Kidney epithelial cell (primary cell): ENCODE measurements around the gene CNTNAP2. TPM values are rescaled to one million over a fixed set of nuclear protein-coding genes. Genes with fewer than 3 reads are reported as not detected.

ENCODE experiments used
- DNase-seq: peaks from one replicate; pipeline ENCODE4 v3.0.0-alpha.2; 2010; ENCODE audit warnings: low read depth
- H3K27me3 ChIP-seq: 2 replicates; pipeline ENCODE4 v1.6.0; 2011; ENCODE audit warnings: low read length; ENCODE audit not compliant: control insufficient read depth, insufficient read depth
- H3K36me3 ChIP-seq: 2 replicates; pipeline ENCODE4 v1.5.1; 2011; ENCODE audit warnings: low read length; ENCODE audit not compliant: control insufficient read depth, insufficient read depth
- H3K4me3 ChIP-seq: 2 replicates; pipeline ENCODE4 v1.5.1; 2011; ENCODE audit warnings: low read depth, mild to moderate bottlenecking, control low read depth, low read length
- CTCF ChIP-seq: IDR thresholded peaks from 2 replicates; pipeline ENCODE4 v1.5.1; 2011; ENCODE audit warnings: mild to moderate bottlenecking, moderate library complexity, low read length, control low read depth, inconsistent platforms; ENCODE audit not compliant: insufficient read depth, poor library complexity, severe bottlenecking
- total RNA-seq: library from RNA; depleted of rRNA; stranded (reverse); fragments of >200 nt; gene quantifications from 2 replicates; pipeline ENCODE4 v1.2.3, GENCODE V29; 2015

The CNTNAP2 gene
- total RNA-seq, 1 donor from 2014 or later: 14.0 TPM

GRCh38 chr7:147978201-147978600 is 1861.6 kb downstream of the CNTNAP2 start:
- DNase-seq: no peak
- TF ChIP-seq CTCF: no peak
- no peaks in the 10 kb centered on the region for H3K27me3 ChIP-seq
- no peaks in the 10 kb centered on the region for H3K36me3 ChIP-seq
- no peak overlapping the region for H3K4me3 ChIP-seq

- TF ChIP-seq CTCF: no peak
- H3K4me3 ChIP-seq: no peak overlapping the region
- H3K36me3 ChIP-seq: no peaks in the 10 kb centered on the region
- no peaks in the 10 kb centered on the region for H3K27me3 ChIP-seq
- DNase-seq: no peak
Observed at GRCh38 chr7:147978651-147979050, 1862.0 kb downstream of the CNTNAP2 start.

DNA sequence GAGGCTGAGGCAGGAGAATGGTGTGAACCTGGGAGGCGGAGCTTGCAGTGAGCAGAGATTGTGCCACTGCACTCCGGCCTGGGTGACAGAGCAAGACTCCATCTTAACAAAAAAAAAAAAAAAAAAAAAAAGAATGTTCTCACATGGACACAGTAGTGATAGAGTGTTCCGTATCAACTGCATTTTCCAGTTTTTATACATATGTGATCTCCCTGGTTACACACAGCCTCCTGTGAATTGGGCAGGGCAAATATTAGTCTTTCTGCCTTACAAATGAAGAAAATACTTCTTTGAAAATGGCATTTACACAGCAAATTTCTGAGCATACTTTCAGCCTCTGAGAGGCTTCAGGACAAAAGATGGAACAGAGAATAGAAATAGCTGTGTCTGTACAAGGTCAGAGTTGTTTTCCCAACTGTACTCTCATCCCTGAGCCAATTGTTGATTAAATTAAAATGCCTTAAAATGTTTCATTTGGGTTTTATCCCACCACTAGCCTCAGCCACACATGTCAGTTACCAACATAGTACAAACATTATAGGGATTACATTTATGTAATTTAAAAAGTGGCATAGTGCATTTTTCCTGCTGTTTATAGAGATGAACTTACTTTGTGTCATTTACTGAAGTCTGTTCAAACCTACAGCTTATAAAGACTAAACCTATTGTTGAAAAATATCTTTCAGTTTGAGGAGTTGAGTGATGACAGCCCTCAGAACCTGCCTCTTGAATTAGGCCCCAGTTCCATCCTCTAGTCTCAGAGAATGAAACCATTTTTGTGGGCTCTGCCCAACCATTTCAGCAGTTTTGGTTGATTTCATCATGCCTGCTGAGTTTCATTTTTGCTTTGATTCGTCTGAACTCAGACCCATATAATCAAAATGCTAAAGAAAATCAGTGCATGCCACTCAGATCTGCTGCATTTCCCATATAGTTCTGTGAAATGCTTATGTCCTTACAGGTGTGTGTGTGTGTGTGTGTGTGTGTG is 1864.5 kb downstream of the CNTNAP2 start:
- TF ChIP-seq CTCF: no peak
- no peak overlapping the region for H3K4me3 ChIP-seq
- no peaks in the 10 kb centered on the region for H3K27me3 ChIP-seq
- no peak for DNase-seq
- no peaks in the 10 kb centered on the region for H3K36me3 ChIP-seq

DNA sequence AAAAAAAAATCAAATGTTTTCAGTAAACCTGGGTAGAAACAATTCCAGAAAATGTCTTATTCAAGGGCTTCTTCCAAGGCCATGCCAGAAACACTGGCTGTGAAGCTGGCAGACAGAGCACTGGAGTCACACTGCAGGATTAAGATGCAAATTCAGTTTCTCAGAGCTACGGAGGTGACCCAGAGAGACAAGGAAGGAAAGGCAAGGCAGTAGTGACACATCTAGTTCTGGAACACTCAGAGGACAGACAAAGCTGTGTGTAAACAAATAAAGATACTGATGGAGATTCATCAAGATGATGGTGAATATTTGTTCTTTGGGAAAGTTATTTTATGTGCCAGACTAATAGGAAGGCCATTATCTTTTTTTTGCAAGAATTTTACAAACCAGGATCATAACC is 1865.7 kb downstream of the CNTNAP2 start:
- no peaks in the 10 kb centered on the region for H3K36me3 ChIP-seq
- H3K27me3 ChIP-seq: no peaks in the 10 kb centered on the region
- no peak for TF ChIP-seq CTCF
- no peak for DNase-seq
- no peak overlapping the region for H3K4me3 ChIP-seq

DNA sequence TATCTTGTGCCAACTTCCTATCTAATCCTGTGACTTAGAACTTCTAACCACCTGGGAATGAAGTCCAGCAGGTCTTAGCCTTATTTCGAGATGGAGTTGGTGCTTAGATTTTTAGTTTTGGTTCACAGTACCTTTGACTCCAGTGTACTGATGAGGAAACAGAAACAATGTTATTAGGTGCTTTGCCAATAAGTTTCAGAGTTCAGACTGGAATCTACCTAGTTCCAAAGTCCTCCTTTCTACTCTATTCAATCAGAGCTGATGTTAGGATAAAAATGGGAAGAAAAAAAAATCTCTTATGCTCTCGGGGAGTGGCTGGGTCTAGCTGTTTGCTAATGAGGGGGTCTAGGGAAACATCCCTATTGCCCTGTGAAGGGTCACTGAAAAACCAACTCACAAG is 1867.7 kb downstream of the CNTNAP2 start:
- Histone ChIP-seq H3K27me3 (no peaks in the 10 kb centered on the region), H3K36me3 (no peaks in the 10 kb centered on the region), H3K4me3 (no peak overlapping the region)
- DNase-seq: no peak
- TF ChIP-seq CTCF: no peak

- DNase-seq: no peak
Observed at GRCh38 chr7:147990079-147990478, 1873.5 kb downstream of the CNTNAP2 start.

More at GRCh38 chr7:147990079-147990478, 1873.5 kb downstream of the CNTNAP2 start:
- Histone ChIP-seq H3K4me3 (no peak overlapping the region), H3K36me3 (no peaks in the 10 kb centered on the region), H3K27me3 (no peaks in the 10 kb centered on the region)
- TF ChIP-seq CTCF: no peak
